ENCODE results near the gene CCDC195. TPM values are rescaled to one million over a fixed set of nuclear protein-coding genes. Genes with fewer than 3 reads are reported as not detected.

Gene CCDC195
- total and polyA plus RNA-seq, 5 experiments from 2014 or later = not detected

DNA sequence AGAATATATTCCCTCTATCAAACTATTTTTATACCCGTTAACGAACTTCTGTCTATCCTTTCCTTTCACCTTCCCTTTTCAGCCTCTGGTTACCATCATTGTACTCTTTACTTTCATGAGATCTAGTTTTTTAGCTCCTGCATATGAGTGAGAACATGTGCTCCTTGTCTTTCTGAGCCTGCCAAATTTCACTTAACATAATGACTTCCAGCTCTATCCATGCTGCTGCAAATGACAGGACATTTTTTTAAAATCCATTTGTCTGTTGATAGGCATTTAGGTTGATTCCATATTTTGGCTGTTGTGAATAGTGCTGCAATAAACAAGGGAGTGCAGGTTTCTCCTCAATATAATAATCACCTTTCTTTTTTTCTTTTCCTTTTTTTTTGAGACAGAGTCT is 8.2 kb upstream of the CCDC195 start:
- H3K4me1 Mint-ChIP-seq = no peaks in the 10 kb centered on the region
- no peak overlapping the region for H3K27ac Mint-ChIP-seq
- peaks cover 0 to 27% (median 16%) of the 10 kb centered on the region in 3 donors for H3K36me3 Mint-ChIP-seq
- peaks cover 0 to 5% (median 3%) of the 10 kb centered on the region in 5 donors for H3K27me3 Mint-ChIP-seq
- no peak for ATAC-seq
- no peak for DNase-seq
- POLR2A ChIA-PET = interaction anchor here (0.6 kb wide), 1 partner anchor 99 kb away, joined by 3 read pairs; no protein-coding TSS in a partner anchor
- H3K9me3 Mint-ChIP-seq = peaks cover 5 to 35% (median 20%) of the 10 kb centered on the region in 9 donors
- no peak overlapping the region for H3K4me3 Mint-ChIP-seq

DNA sequence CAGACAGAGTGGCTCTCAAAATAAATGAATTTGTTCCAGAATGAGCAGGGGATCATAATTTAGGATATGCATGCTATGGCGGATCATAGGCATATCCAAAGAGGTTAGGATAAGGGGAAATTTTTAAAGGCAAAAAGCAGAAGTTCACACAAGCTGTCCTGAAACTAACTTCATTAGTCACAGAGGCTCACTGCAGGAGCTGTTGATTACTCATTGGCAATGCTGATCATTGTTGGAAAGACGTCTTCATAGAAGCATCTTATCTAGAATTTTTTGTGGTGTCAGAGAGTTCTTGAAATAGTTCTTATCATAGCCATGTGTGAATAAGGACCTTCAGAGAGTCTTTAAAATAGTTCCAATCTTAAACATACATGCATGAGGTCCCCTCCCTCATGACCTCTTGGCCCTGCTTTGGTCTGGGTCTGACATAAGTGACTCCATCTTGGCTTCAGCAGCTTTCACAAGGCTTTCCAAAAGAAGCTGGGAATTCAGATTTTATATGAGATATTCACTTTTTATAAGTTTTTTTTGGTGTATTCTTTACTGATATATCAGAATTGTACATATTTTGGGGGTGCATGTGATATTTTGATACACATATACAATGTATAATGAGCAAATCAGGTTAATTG is 7.5 kb upstream of the CCDC195 start:
- no peaks in the 10 kb centered on the region for H3K4me1 Mint-ChIP-seq
- DNase-seq (no peak), ATAC-seq (no peak)
- peaks cover 0 to 24% (median 13%) of the 10 kb centered on the region in 3 donors for H3K36me3 Mint-ChIP-seq
- peaks cover 5 to 29% (median 18%) of the 10 kb centered on the region in 9 donors for H3K9me3 Mint-ChIP-seq
- POLR2A ChIA-PET = interaction anchor here (0.6 kb wide), 1 partner anchor 99 kb away, joined by 3 read pairs; no protein-coding TSS in a partner anchor
- H3K4me3 Mint-ChIP-seq = no peak overlapping the region
- no peak overlapping the region for H3K27ac Mint-ChIP-seq
- H3K27me3 Mint-ChIP-seq = peaks cover 0 to 5% (median 4%) of the 10 kb centered on the region in 5 donors

DNA sequence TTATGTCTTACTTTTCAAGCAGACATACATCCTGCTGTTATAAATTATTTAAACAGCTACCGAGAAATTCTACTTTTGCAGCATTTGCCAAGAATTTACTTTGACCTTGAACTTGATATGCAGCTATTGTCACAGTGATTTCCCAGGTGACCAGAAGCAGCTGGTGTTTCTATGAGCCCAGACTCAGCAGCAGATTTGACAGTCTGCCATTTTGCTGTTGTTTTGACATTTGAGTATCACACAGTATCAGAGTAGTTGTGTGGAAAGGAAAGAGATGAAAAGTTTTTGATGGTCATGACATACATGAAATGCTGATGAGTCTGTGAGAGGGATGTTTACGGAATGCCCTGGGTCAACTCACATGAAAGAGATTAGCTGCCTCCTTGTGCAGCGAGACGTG is 6.6 kb upstream of the CCDC195 start:
- Mint-ChIP-seq H3K4me3 (no peak overlapping the region), H3K27ac (no peak overlapping the region), H3K4me1 (no peaks in the 10 kb centered on the region), H3K9me3 (peaks cover 0 to 20% (median 9%) of the 10 kb centered on the region in 9 donors), H3K36me3 (peaks cover 0 to 17% (median 7%) of the 10 kb centered on the region in 3 donors), H3K27me3 (peaks cover 0 to 5% (median 0%) of the 10 kb centered on the region in 5 donors)
- no peak for ATAC-seq
- POLR2A ChIA-PET = no interaction called here
- DNase-seq = no peak

DNA sequence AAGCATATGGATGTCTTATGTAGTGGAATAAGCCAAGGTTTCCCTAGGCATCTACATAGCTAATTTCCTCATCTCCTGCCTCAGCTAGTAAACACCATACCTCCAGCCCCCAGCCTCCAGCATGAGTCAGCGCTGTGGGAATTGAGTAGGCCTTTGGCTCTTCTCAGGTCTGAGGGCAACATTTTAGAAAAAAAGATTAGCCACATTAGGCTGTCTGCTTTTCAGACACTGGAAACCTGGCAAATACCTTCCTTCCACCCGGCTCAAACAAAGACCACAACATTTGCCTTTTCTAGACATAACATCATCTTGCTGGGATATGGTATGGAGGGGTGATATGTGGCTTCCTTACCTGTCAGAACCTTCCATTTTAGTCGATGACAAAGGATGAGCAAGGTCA is 6.1 kb upstream of the CCDC195 start:
- POLR2A ChIA-PET = no interaction called here
- Mint-ChIP-seq H3K4me1 (no peaks in the 10 kb centered on the region), H3K27ac (no peak overlapping the region), H3K4me3 (no peak overlapping the region), H3K36me3 (peaks cover 0 to 12% (median 7%) of the 10 kb centered on the region in 3 donors), H3K27me3 (peaks cover 0 to 5% (median 0%) of the 10 kb centered on the region in 5 donors), H3K9me3 (peaks cover 0 to 14% (median 8%) of the 10 kb centered on the region in 9 donors)
- DNase-seq (no peak), ATAC-seq (no peak)

DNA sequence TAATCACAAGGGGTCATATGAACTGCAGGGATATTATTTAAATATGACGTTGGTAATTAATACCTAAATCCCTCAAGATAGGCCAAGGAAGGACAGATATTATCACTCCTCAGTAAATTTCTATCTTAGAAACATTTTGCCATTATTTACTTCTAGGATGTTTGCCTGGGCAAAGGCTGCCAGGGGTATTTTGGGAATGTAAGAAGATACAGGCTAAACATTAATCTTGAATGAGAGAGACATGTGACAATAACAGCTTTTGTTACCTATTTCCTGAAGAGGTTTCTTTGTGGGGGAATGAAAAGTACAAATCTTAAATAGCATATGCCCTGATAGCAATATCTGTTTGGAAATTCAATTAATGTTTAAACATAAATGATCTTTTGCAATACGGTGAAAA is 756 bp upstream of the CCDC195 start:
- Mint-ChIP-seq H3K4me1 (no peaks in the 10 kb centered on the region), H3K27ac (no peak overlapping the region), H3K9me3 (peaks cover 0 to 15% (median 7%) of the 10 kb centered on the region in 9 donors), H3K27me3 (peaks cover 3 to 12% (median 9%) of the 10 kb centered on the region in 5 donors), H3K4me3 (no peak overlapping the region), H3K36me3 (peaks cover 0 to 9% (median 3%) of the 10 kb centered on the region in 3 donors)
- no peak for DNase-seq
- POLR2A ChIA-PET = no interaction called here
- ATAC-seq = no peak

DNA sequence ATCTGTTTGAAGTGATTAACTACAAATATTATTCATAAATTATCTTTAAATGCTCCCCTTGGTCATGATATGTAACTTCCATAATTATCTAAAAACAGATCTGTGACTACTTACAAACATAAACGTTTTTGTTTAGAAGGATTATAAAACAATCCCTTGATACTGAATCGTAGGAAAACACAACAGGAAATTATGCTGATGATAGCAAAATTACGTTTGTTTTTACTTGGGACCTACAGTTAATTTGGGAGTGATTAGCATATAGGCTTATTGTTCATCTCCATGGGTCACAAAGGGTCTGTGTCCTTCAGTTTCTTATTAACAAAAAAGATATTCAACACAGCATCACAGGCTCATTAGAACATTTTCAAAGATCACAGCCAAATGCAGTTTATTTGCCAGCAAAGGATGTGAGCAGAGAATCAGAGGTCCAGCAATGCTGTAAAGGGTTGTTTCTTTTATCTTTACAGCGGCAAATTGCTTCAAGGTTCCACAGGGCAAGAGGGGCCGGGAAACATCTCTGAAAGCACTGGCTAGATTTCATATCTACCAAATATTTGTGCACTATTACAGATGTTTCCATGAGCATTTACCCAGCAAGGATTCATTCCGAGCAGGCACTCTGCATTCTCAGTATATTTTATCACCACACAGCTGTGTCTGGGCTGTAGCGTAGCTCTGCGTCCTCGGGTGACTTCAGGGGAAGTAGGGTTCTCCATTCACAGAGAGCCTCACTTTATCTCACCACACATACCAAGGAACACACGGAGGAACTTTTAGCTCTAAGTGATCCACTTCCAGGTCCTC is 4.1 kb downstream of the CCDC195 start:
- H3K9me3 Mint-ChIP-seq = peaks cover 0 to 15% (median 7%) of the 10 kb centered on the region in 9 donors
- no peak overlapping the region for H3K4me3 Mint-ChIP-seq
- no peaks in the 10 kb centered on the region for H3K4me1 Mint-ChIP-seq
- DNase-seq (no peak), ATAC-seq (no peak)
- H3K27me3 Mint-ChIP-seq = peaks cover 7 to 47% (median 17%) of the 10 kb centered on the region in 5 donors
- POLR2A ChIA-PET = no interaction called here
- no peak overlapping the region for H3K27ac Mint-ChIP-seq
- peaks cover 0 to 9% (median 3%) of the 10 kb centered on the region in 3 donors for H3K36me3 Mint-ChIP-seq

DNA sequence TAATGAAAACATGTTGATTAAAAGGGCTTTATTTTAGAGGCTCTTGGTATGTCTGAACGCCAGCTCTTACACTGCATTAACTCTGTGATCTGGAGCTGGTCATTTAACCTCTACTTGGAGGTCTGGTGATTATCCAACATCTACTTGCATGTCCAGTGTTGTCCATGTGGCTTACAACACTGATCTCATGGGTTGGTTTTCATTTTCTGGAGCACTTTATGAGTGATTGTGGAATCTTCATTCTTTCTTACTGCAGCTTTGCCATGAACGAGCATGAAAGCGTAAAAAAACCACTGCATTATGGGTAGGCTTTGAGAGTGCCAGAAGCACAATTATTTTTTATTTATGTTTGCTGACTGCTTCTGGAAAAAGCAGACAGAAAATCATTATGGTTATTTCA is 4.8 kb downstream of the CCDC195 start:
- H3K4me3 Mint-ChIP-seq = no peak overlapping the region
- H3K27me3 Mint-ChIP-seq = peaks cover 7 to 42% (median 17%) of the 10 kb centered on the region in 5 donors
- POLR2A ChIA-PET = no interaction called here
- no peaks in the 10 kb centered on the region for H3K4me1 Mint-ChIP-seq
- peaks cover 0 to 9% (median 3%) of the 10 kb centered on the region in 3 donors for H3K36me3 Mint-ChIP-seq
- peaks cover 0 to 15% (median 7%) of the 10 kb centered on the region in 9 donors for H3K9me3 Mint-ChIP-seq
- peak overlapping the region in 1 of 10 donors; percentile 54 for H3K27ac Mint-ChIP-seq
- no peak for ATAC-seq
- DNase-seq = no peak

DNA sequence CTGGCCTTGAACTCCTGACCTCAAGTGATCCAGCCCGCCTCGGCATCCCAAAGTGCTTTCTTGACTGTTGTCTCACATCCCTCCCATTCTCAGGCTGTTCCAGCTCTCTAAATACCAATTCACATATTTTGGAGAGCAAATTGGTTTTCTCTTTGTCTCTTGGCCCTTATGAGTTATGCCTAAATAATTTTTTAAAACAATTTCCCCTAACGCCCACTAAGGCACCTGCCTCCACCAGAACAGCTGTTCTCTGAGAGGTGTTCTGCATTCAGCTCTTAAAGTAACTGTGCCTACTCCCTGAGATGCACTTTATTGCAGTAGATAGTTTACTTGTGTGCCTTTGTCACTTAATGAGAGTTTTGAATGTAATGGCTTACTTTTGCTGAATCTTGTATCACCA is 6.9 kb downstream of the CCDC195 start:
- Mint-ChIP-seq H3K27me3 (peaks cover 7 to 35% (median 17%) of the 10 kb centered on the region in 5 donors), H3K9me3 (peaks cover 0 to 11% (median 6%) of the 10 kb centered on the region in 9 donors), H3K4me1 (no peaks in the 10 kb centered on the region), H3K4me3 (no peak overlapping the region), H3K36me3 (peaks cover 0 to 5% (median 3%) of the 10 kb centered on the region in 3 donors), H3K27ac (no peak overlapping the region)
- POLR2A ChIA-PET = no interaction called here
- no peak for ATAC-seq
- DNase-seq = no peak

DNA sequence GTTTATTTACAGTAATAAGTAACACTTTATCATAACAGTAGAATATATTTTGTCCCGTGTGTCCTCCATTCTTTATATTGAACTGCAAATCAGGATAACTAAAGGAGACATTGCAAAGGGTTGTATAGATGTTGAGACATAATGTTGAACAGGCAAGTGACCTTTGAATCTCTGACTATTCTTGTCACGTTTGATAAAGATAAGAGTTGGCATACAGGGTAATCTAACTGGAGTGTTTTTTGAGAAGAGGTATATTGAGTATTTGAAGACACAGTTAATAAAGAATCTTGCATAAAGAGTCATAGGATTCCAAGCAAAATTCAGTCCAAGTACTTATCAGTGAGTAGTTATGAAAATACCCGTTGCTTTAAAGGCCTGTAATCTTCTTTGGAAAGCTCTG is 21.7 kb downstream of the CCDC195 start:
- no peaks in the 10 kb centered on the region for H3K36me3 Mint-ChIP-seq
- ATAC-seq (no peak), DNase-seq (no peak)
- POLR2A ChIA-PET = no interaction called here
- peaks cover 0 to 3% (median 0%) of the 10 kb centered on the region in 5 donors for H3K27me3 Mint-ChIP-seq
- H3K4me1 Mint-ChIP-seq = no peaks in the 10 kb centered on the region
- no peak overlapping the region for H3K27ac Mint-ChIP-seq
- no peak overlapping the region for H3K4me3 Mint-ChIP-seq
- H3K9me3 Mint-ChIP-seq = peaks cover 0 to 2% (median 0%) of the 10 kb centered on the region in 9 donors

DNA sequence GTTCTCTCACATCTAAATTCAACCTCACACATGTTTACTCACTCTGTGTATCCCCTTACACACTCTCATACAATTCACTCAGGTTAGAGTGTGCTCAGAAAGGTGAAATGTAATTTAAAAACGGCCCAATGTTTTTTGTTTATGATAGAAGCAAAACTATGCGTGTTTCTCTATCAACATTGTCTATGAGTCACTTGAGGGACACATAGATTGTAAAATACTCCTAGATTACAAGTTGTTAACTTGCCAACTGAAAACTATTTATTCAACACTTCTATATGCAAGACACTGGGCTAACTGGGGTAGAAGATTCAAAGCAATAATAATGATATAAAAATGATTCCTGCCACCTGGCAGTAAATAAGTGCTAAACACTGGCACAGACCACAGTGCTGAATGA is 24.6 kb downstream of the CCDC195 start:
- POLR2A ChIA-PET = no interaction called here

DNA sequence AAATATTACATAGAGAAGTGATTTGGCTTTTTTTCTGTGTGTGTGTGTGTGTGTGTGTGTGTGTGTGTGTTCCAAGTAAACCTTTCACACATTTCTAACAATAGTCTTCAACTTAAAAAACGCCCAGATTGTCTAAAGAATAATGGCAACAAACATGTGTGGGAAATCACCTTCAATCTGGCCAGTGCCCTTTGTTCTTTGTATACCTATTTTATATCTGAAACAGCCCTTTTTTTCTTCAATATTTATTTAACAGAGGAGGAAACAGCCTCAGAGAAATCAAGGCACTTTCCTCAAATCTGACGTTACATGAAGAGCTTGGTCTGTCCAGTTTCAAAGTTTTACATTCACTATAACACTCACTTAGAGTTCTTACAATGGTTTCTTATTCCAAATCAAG is 25.3 kb downstream of the CCDC195 start:
- no peak for DNase-seq
- H3K9me3 Mint-ChIP-seq = peaks cover 0 to 2% (median 0%) of the 10 kb centered on the region in 9 donors
- POLR2A ChIA-PET = no interaction called here
- H3K4me3 Mint-ChIP-seq = no peak overlapping the region
- ATAC-seq = no peak
- no peaks in the 10 kb centered on the region for H3K4me1 Mint-ChIP-seq
- H3K27ac Mint-ChIP-seq = no peak overlapping the region
- H3K36me3 Mint-ChIP-seq = no peaks in the 10 kb centered on the region
- peaks cover 0 to 4% (median 0%) of the 10 kb centered on the region in 5 donors for H3K27me3 Mint-ChIP-seq

More for the DNA sequence above, 24.6 kb downstream of the CCDC195 start:
- Mint-ChIP-seq H3K27ac (no peak overlapping the region), H3K27me3 (peaks cover 0 to 4% (median 0%) of the 10 kb centered on the region in 5 donors), H3K4me3 (no peak overlapping the region), H3K4me1 (no peaks in the 10 kb centered on the region), H3K9me3 (peaks cover 0 to 2% (median 0%) of the 10 kb centered on the region in 9 donors), H3K36me3 (no peaks in the 10 kb centered on the region)
- DNase-seq = no peak
- no peak for ATAC-seq

DNA sequence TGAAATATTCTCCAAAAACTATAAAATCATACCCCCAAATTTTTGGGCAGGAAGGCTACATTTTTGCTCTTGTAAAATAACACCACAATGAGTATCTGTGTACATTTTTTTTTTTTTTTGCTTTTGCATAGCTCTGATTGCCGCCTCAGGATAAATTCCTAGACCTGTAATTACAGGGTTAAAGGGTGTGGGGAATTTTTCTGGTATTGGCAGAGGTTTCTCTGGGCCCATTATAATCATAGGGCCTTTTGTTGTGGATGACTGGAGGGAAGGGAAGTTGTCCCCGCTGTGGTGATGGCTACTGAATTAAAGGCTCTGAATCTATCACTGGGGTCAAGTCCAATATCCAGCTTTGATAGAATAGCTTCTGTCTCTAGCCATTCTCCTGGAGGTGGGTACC is 26.6 kb downstream of the CCDC195 start:
- DNase-seq = no peak
- no peaks in the 10 kb centered on the region for H3K36me3 Mint-ChIP-seq
- H3K4me1 Mint-ChIP-seq = no peaks in the 10 kb centered on the region
- no peak overlapping the region for H3K27ac Mint-ChIP-seq
- H3K4me3 Mint-ChIP-seq = no peak overlapping the region
- H3K27me3 Mint-ChIP-seq = peaks cover 0 to 4% (median 0%) of the 10 kb centered on the region in 5 donors
- H3K9me3 Mint-ChIP-seq = peaks cover 0 to 2% (median 0%) of the 10 kb centered on the region in 9 donors
- no peak for ATAC-seq
- POLR2A ChIA-PET = no interaction called here

DNA sequence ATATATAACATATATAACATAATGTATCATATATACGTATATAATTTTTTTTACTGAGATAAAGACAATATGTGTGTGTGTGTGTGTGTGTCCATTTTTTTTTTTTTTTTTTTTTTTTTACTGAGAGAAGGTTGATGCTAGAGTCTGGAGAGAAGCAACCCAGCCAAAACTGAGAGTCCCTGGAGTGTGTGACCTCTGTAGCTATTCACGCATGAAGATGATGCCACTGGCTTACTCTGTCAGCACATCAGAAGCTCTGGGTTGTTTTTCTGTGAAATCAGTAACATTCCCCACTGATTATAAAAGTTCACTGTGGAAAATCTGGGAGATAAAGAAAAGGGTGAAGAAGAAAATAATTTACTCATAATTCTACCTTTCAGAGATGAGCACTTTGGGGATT is 27.2 kb downstream of the CCDC195 start:
- Mint-ChIP-seq H3K4me3 (no peak overlapping the region), H3K36me3 (no peaks in the 10 kb centered on the region), H3K27me3 (peaks cover 0 to 6% (median 0%) of the 10 kb centered on the region in 5 donors), H3K4me1 (no peaks in the 10 kb centered on the region), H3K9me3 (no peaks in the 10 kb centered on the region), H3K27ac (no peak overlapping the region)
- POLR2A ChIA-PET = no interaction called here
- ATAC-seq (no peak), DNase-seq (no peak)

Measured in naive thymus-derived CD8-positive, alpha-beta T cell (primary cell).